SK-N-SH treated with all-trans-retinoic acid at 6 μM for 48 hours (cell line): Measurements from ENCODE around the gene ARHGEF10L.

Source experiments
- ARNTL ChIP-seq: fragments of 450-650 bp; formaldehyde crosslinking; IDR thresholded peaks from 2 replicates; pipeline ENCODE4 v1.5.0; 2020; ENCODE audit warnings: low read depth, mild to moderate bottlenecking, moderate library complexity, borderline replicate concordance
- BACH2 ChIP-seq: fragments of 250-450 bp; sonication (Bioruptor Pico); IDR thresholded peaks from 2 replicates; pipeline ENCODE4 v1.9.0; 2021; ENCODE audit warnings: mild to moderate bottlenecking, borderline replicate concordance
- CSDC2 ChIP-seq: fragments of 250-450 bp; sonication (Bioruptor Pico); IDR thresholded peaks from 2 replicates; pipeline ENCODE4 v1.5.0; 2020; ENCODE audit warnings: mild to moderate bottlenecking, moderate library complexity
- ESRRG ChIP-seq: fragments of 250-450 bp; sonication (Bioruptor Pico); IDR thresholded peaks from 2 replicates; pipeline ENCODE4 v1.6.1; 2021; ENCODE audit warnings: mild to moderate bottlenecking
- ISL1 ChIP-seq: fragments of 250-450 bp; sonication (Bioruptor Pico); IDR thresholded peaks from 2 replicates; pipeline ENCODE4 v2.1.2; 2022; ENCODE audit warnings: mild to moderate bottlenecking, moderate library complexity
- OSR1 ChIP-seq: fragments of 250-450 bp; sonication (Bioruptor Pico); IDR thresholded peaks from 2 replicates; pipeline ENCODE4 v1.8.0; 2022; ENCODE audit warnings: moderate library complexity, mild to moderate bottlenecking, inconsistent platforms
- ZC3H10 ChIP-seq: fragments of 250-450 bp; sonication (Bioruptor Pico); IDR thresholded peaks from 2 replicates; pipeline ENCODE4 v1.5.1; 2021; ENCODE audit warnings: mild to moderate bottlenecking, moderate library complexity
- ZFP3 ChIP-seq: fragments of 250-450 bp; sonication (Bioruptor Pico); IDR thresholded peaks from 2 replicates; pipeline ENCODE4 v1.5.0; 2020; ENCODE audit warnings: mild to moderate bottlenecking, moderate library complexity
- ZNF70 ChIP-seq: fragments of 450-650 bp; formaldehyde crosslinking; IDR thresholded peaks from 2 replicates; pipeline ENCODE4 v1.5.0; 2020; ENCODE audit warnings: mild to moderate bottlenecking, moderate library complexity
- ZNF8 ChIP-seq: fragments of 450-650 bp; formaldehyde crosslinking; IDR thresholded peaks from 2 replicates; pipeline ENCODE4 v1.5.0; 2020; ENCODE audit warnings: mild to moderate bottlenecking, moderate library complexity
- TF ChIP-seq, protein P1 (sequence below): fragments of 250-450 bp; sonication (Bioruptor Pico); IDR thresholded peaks from 2 replicates; pipeline ENCODE4 v1.8.0; 2020; ENCODE audit warnings: mild to moderate bottlenecking, moderate library complexity, borderline replicate concordance
- TF ChIP-seq, protein P2 (sequence below): fragments of 250-450 bp; sonication (Bioruptor Pico); IDR thresholded peaks from 2 replicates; pipeline ENCODE4 v1.8.0; 2021; ENCODE audit warnings: low read depth, mild to moderate bottlenecking, moderate library complexity, borderline replicate concordance
- TF ChIP-seq, protein P3 (sequence below): fragments of 250-450 bp; sonication (Bioruptor Pico); IDR thresholded peaks from 2 replicates; pipeline ENCODE4 v1.5.1; 2020; ENCODE audit warnings: low read depth, mild to moderate bottlenecking, moderate library complexity

DNA sequence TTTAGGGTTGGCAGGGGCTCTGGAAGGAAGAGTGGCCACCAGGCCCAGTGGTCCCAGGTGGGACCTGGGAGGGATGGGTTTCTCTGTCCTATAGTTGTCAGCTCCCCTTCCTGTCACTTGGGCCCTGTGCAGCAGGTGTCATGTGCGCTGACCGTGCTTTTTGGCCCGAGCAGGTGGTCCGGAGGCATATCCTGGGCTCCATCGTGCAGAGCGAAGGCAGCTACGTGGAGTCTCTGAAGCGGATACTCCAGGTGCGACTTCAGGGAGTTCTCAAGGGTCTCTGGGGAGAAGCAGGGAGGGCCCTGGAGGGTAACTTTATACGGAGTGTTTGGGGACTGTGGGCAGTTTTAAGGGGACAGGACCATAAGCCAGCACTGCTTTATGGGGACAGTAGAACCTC lies 82.2 kb downstream of the ARHGEF10L start:
- no peak for TF ChIP-seq ZNF70 (CRISPR knock-in tag)
- no peak for TF ChIP-seq BACH2 (CRISPR knock-in tag)
- no peak for TF ChIP-seq ESRRG (CRISPR knock-in tag)
- no peak for TF ChIP-seq ARNTL (CRISPR knock-in tag)
- TF ChIP-seq, protein P1, sequence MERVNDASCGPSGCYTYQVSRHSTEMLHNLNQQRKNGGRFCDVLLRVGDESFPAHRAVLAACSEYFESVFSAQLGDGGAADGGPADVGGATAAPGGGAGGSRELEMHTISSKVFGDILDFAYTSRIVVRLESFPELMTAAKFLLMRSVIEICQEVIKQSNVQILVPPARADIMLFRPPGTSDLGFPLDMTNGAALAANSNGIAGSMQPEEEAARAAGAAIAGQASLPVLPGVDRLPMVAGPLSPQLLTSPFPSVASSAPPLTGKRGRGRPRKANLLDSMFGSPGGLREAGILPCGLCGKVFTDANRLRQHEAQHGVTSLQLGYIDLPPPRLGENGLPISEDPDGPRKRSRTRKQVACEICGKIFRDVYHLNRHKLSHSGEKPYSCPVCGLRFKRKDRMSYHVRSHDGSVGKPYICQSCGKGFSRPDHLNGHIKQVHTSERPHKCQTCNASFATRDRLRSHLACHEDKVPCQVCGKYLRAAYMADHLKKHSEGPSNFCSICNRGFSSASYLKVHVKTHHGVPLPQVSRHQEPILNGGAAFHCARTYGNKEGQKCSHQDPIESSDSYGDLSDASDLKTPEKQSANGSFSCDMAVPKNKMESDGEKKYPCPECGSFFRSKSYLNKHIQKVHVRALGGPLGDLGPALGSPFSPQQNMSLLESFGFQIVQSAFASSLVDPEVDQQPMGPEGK (CRISPR knock-in tag) = no peak
- no peak for TF ChIP-seq ISL1
- no peak for TF ChIP-seq OSR1 (CRISPR knock-in tag)
- TF ChIP-seq, protein P2, sequence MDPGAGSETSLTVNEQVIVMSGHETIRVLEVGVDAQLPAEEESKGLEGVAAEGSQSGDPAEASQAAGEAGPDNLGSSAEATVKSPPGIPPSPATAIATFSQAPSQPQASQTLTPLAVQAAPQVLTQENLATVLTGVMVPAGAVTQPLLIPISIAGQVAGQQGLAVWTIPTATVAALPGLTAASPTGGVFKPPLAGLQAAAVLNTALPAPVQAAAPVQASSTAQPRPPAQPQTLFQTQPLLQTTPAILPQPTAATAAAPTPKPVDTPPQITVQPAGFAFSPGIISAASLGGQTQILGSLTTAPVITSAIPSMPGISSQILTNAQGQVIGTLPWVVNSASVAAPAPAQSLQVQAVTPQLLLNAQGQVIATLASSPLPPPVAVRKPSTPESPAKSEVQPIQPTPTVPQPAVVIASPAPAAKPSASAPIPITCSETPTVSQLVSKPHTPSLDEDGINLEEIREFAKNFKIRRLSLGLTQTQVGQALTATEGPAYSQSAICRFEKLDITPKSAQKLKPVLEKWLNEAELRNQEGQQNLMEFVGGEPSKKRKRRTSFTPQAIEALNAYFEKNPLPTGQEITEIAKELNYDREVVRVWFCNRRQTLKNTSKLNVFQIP (CRISPR knock-in tag) = no peak
- TF ChIP-seq, protein P3, sequence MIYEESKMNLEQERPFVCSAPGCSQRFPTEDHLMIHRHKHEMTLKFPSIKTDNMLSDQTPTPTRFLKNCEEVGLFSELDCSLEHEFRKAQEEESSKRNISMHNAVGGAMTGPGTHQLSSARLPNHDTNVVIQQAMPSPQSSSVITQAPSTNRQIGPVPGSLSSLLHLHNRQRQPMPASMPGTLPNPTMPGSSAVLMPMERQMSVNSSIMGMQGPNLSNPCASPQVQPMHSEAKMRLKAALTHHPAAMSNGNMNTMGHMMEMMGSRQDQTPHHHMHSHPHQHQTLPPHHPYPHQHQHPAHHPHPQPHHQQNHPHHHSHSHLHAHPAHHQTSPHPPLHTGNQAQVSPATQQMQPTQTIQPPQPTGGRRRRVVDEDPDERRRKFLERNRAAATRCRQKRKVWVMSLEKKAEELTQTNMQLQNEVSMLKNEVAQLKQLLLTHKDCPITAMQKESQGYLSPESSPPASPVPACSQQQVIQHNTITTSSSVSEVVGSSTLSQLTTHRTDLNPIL (CRISPR knock-in tag) = no peak
- no peak for TF ChIP-seq ZFP3
- TF ChIP-seq ZNF8 (CRISPR knock-in tag) = no peak
- no peak for TF ChIP-seq ZC3H10
- no peak for TF ChIP-seq CSDC2 (CRISPR knock-in tag)
